ENCODE results near the gene FIBP.

FIBP gene

DNA sequence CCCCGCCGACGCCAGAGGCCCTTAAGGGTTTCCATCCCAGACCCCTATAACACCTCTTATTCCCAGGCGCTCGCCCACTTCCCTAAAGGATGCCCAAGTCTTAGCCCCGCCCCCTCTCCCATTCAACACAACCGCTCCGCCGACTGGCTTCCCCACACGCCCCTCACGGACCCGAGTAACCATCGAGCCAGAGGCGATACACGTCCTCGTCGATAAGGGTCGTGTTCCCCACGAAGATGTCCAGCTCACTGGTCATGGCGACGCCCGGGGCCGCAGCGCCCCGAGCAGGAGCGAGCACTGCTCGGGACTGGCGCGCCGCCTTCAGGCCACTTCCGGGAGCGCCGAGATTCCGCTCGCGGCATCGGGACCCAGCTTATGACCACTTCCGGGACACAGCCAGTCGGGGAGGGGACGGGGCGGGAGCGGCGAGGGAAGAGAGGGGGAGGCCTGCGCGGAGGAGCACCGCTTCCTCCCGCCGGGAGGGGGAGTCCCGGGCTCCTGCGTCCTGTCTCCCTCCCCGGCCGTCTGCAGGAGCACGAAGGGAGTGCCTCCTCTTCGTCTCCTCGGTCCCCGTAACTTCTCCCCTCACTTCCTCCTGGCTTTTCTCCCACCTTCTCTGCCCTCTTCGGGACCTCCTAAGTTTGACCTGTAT lies at the start of gene FIBP:
FIBP (minus strand) TSS at position 309 of the 652 bp plus-strand sequence; CDS start at position 256, 53 bp downstream.
- no peaks in the 10 kb centered on the region for H3K27me3 Mint-ChIP-seq (ENCODE audit: low read depth)
- peaks cover 60% of the 10 kb centered on the region for H3K4me1 Mint-ChIP-seq (ENCODE audit: low read depth)
- H3K36me3 Mint-ChIP-seq (ENCODE audit: low read depth): peaks cover 23% of the 10 kb centered on the region
- no peaks in the 10 kb centered on the region for H3K9me3 Mint-ChIP-seq
- H3K27ac Mint-ChIP-seq: peak within 1 kb of the TSS; percentile 97
- peak within 1 kb of the TSS; percentile 92 for H3K4me3 Mint-ChIP-seq

GRCh38 chr11:65937766-65938165 lies 49.5 kb upstream of the FIBP start:
- H3K4me3 Mint-ChIP-seq: no peak overlapping the region
- no peak overlapping the region for H3K27ac Mint-ChIP-seq
- no peaks in the 10 kb centered on the region for H3K36me3 Mint-ChIP-seq (ENCODE audit: low read depth)
- H3K27me3 Mint-ChIP-seq (ENCODE audit: low read depth): peaks cover 11% of the 10 kb centered on the region
- H3K4me1 Mint-ChIP-seq (ENCODE audit: low read depth): no peaks in the 10 kb centered on the region
- no peaks in the 10 kb centered on the region for H3K9me3 Mint-ChIP-seq

- Mint-ChIP-seq H3K9me3 (no peaks in the 10 kb centered on the region), H3K36me3 (ENCODE audit: low read depth) (no peaks in the 10 kb centered on the region), H3K4me1 (ENCODE audit: low read depth) (peaks cover 10% of the 10 kb centered on the region), H3K27me3 (ENCODE audit: low read depth) (peaks cover 11% of the 10 kb centered on the region), H3K4me3 (no peak overlapping the region), H3K27ac (no peak overlapping the region)
Measured at GRCh38 chr11:65934014-65934413, 45.7 kb upstream of the FIBP start.

DNA sequence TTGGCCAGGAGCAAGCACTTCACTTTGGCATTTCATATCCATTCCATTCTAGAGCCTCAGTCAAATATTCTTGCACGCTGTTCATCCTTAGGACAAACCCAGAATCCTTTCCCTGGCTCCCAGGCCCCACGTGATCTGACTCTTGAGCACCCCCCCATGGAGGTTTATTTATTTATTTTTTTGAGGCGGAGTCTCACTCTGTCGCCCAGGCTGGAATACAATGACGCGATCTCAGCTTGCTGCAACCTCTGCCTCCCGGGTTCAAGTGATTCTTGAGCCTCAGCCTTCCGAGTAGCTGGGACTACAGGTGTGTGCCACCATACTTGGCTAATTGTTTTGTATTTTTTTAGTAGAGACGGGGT lies 44.3 kb upstream of the FIBP start:
- Mint-ChIP-seq H3K4me1 (ENCODE audit: low read depth) (peaks cover 23% of the 10 kb centered on the region), H3K36me3 (ENCODE audit: low read depth) (peaks cover 1% of the 10 kb centered on the region), H3K9me3 (no peaks in the 10 kb centered on the region), H3K27me3 (ENCODE audit: low read depth) (peaks cover 4% of the 10 kb centered on the region), H3K4me3 (no peak overlapping the region), H3K27ac (no peak overlapping the region)

DNA sequence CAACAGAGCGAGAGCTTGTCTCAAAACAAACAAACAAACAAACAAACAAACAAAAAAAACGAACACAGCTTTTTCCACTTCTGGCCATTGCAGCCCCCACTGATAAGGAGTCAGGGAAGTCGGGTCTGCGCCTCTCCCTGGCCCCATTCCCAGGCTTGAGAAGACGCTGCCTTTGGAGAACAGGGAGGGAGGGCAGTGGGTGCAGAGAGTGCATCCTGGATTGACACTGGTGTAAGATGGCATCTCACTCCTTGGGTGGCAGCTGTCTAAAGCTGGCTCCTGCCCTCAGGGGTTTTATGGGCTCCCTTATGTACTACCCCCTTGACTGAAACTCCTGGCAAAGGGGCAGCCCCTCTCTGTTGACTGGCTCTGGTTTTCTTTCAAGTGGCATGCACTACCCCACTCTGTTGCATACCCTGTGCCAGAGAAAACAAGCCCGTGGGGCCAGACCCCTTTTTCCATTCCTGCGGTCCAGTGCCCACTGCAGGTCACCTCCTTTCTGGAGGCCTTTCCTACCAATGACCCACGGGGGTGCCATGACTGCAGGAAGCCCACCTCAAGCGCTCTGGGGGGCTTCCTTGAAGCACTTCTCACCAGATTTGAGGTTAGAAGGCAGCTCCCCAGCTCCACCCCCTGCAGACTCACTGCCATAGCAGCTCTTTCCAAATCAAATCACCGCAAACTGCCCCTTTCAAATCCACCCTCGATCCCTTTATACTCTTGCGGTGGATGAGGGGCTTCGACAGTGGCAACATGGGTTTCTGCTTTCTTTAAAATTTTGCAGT lies 43.7 kb upstream of the FIBP start:
- Mint-ChIP-seq H3K27me3 (ENCODE audit: low read depth) (no peaks in the 10 kb centered on the region), H3K4me1 (ENCODE audit: low read depth) (peaks cover 28% of the 10 kb centered on the region), H3K4me3 (no peak overlapping the region), H3K9me3 (no peaks in the 10 kb centered on the region), H3K36me3 (ENCODE audit: low read depth) (peaks cover 4% of the 10 kb centered on the region), H3K27ac (peak overlapping the region; percentile 69)

DNA sequence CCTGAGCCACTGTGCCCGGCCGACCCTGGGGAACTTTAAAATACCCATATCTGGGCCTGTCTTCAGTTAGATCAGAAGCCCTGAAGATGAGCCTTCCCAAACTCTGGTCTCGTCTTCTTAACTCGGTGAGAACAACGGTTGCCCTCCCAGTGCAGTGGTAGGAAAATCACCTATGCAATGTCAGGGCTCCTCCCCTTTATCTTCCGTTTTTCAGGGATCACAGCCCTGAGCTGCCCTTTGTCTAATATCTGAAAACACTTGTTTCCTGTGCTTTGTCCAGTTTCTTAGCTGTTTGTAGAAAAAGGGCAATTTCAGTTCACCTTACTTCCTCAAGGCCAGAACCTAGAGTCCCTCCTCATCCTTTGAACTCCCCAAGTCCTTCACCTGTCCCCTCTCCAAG lies 40.4 kb upstream of the FIBP start:
- Mint-ChIP-seq H3K9me3 (no peaks in the 10 kb centered on the region), H3K36me3 (ENCODE audit: low read depth) (peaks cover 5% of the 10 kb centered on the region), H3K4me3 (peak overlapping the region; percentile 70), H3K27ac (peak overlapping the region; percentile 89), H3K27me3 (ENCODE audit: low read depth) (no peaks in the 10 kb centered on the region), H3K4me1 (ENCODE audit: low read depth) (peaks cover 31% of the 10 kb centered on the region)

- H3K27me3 Mint-ChIP-seq (ENCODE audit: low read depth): no peaks in the 10 kb centered on the region
- H3K4me3 Mint-ChIP-seq: peak overlapping the region; percentile 70
- no peaks in the 10 kb centered on the region for H3K9me3 Mint-ChIP-seq
- peaks cover 31% of the 10 kb centered on the region for H3K4me1 Mint-ChIP-seq (ENCODE audit: low read depth)
- H3K27ac Mint-ChIP-seq: peak overlapping the region; percentile 89
- H3K36me3 Mint-ChIP-seq (ENCODE audit: low read depth): peaks cover 9% of the 10 kb centered on the region
Measured at GRCh38 chr11:65927904-65928397, 39.7 kb upstream of the FIBP start.

- Mint-ChIP-seq H3K4me3 (no peak overlapping the region), H3K4me1 (ENCODE audit: low read depth) (peaks cover 29% of the 10 kb centered on the region), H3K27me3 (ENCODE audit: low read depth) (no peaks in the 10 kb centered on the region), H3K27ac (peak overlapping the region; percentile 20), H3K9me3 (no peaks in the 10 kb centered on the region), H3K36me3 (ENCODE audit: low read depth) (peaks cover 19% of the 10 kb centered on the region)
Measured at GRCh38 chr11:65925397-65925796, 37.1 kb upstream of the FIBP start.

GRCh38 chr11:65922565-65922964 lies 34.3 kb upstream of the FIBP start:
- H3K27ac Mint-ChIP-seq: no peak overlapping the region
- H3K27me3 Mint-ChIP-seq (ENCODE audit: low read depth): no peaks in the 10 kb centered on the region
- H3K36me3 Mint-ChIP-seq (ENCODE audit: low read depth): peaks cover 21% of the 10 kb centered on the region

DNA sequence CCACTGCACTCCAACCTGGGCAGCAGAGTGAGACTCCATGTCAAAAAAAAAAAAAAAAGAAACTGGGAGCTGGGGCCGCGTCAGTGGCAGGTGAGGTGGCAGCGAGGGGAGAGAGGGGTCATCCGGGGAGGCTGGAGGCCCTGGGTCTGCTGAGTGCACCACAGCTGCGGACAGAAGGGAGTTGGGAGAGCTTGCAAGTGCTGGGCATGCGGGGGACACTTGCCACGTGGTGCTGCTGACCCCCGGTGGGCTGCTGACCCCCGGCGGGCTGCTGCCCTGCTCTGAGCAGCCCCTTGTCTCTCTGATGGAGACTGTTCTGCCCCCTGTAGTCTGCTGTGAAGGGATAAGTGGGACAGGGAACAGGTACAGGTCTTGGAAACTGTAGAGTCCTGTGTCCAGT lies 33.6 kb upstream of the FIBP start:
- H3K27ac Mint-ChIP-seq: peak overlapping the region; percentile 17
- no peak overlapping the region for H3K4me3 Mint-ChIP-seq
- no peaks in the 10 kb centered on the region for H3K9me3 Mint-ChIP-seq
- H3K27me3 Mint-ChIP-seq (ENCODE audit: low read depth): no peaks in the 10 kb centered on the region
- peaks cover 19% of the 10 kb centered on the region for H3K36me3 Mint-ChIP-seq (ENCODE audit: low read depth)
- peaks cover 13% of the 10 kb centered on the region for H3K4me1 Mint-ChIP-seq (ENCODE audit: low read depth)

More at GRCh38 chr11:65922565-65922964, 34.3 kb upstream of the FIBP start:
- Mint-ChIP-seq H3K9me3 (no peaks in the 10 kb centered on the region), H3K4me1 (ENCODE audit: low read depth) (peaks cover 13% of the 10 kb centered on the region), H3K4me3 (no peak overlapping the region)

DNA sequence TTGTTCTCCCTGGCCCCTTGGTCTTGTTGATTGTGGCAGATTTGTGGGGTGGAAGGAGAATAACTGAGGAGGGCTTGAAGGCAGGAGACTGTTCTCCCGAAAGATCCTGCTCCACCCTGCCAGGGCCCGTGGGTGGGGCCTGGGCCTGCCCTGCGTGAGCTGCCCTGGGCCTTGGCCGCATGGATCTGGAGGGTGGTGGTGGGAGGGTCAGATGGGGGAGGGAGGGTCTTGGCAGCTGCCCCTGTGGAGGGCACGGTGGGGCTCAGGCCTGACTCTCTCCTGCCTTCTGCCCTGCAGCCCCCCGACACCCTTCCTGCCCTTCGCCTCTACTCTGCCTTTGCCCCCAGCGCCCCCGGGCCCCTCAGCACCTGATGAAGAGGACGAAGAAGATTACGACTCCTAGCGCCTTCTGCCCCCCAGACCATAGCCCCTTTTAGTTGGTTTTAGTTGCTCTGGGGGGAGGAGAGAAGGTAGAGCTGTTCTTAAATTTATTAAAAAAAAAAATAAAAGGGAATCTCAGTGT lies 32.8 kb upstream of the FIBP start:
- H3K4me1 Mint-ChIP-seq (ENCODE audit: low read depth): peaks cover 18% of the 10 kb centered on the region
- H3K4me3 Mint-ChIP-seq: peak overlapping the region; percentile 92
- H3K9me3 Mint-ChIP-seq: no peaks in the 10 kb centered on the region
- H3K36me3 Mint-ChIP-seq (ENCODE audit: low read depth): peaks cover 24% of the 10 kb centered on the region
- no peaks in the 10 kb centered on the region for H3K27me3 Mint-ChIP-seq (ENCODE audit: low read depth)
- H3K27ac Mint-ChIP-seq: no peak overlapping the region

DNA sequence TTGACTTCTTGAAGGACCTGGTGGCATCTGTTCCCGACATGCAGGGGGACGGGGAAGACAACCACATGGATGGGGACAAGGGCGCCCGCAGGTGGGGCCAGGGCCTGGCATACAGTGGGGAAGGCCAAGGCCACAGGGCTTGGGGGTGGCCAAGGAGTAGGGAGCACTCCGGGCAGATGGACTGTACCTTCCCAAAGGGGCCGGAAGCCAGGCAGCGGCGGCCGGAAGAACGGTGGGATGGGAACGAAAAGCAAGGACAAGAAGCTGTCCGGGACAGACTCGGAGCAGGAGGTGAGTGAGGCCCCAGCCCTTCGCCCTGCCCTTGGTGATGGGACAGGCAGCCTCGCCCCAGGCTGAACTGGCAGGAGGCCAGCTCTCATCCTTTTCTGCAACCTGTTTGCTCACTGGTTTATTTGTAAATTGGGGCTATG lies 32.1 kb upstream of the FIBP start:
- H3K4me3 Mint-ChIP-seq: peak overlapping the region; percentile 92
- H3K27ac Mint-ChIP-seq: peak overlapping the region; percentile 86
- H3K27me3 Mint-ChIP-seq (ENCODE audit: low read depth): no peaks in the 10 kb centered on the region
- H3K4me1 Mint-ChIP-seq (ENCODE audit: low read depth): peaks cover 16% of the 10 kb centered on the region
- peaks cover 24% of the 10 kb centered on the region for H3K36me3 Mint-ChIP-seq (ENCODE audit: low read depth)
- H3K9me3 Mint-ChIP-seq: no peaks in the 10 kb centered on the region

DNA sequence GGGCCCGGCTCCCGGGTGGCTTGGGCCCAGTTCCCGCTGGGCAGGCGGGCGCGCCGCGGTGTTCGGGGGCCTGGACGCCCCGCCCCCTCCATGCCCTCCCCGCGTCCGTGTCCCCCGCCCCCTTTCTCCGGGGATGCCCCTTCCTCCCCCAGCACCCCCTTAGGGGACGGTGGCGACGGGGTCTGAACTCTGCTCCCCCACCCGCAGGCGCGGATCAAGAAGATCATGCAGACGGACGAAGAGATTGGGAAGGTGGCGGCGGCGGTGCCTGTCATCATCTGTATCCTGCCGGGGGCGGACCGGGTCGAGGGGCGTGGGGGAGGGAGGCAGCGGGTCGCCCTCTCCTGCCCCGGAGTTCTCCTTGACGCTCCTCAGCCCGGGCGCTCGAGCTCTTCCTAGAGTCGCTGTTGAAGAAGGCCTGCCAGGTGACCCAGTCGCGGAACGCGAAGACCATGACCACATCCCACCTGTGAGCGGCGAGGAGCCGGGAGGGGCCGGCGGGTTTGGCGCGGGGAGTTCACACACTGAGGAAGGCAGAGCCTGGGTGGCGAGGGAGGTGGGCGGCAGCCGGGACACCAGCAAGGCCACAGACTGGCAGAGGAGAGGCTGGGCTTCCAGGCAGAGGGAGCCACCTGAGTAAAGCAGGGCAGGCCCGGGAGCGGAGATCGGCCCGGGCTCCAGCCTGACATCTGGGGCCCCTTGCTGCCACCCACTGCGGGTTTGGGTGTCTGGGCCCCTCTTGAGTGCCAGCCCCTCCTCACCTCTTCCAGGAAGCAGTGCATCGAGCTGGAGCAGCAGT lies 31.5 kb upstream of the FIBP start:
- peak overlapping the region; percentile 86 for H3K27ac Mint-ChIP-seq
- peaks cover 22% of the 10 kb centered on the region for H3K4me1 Mint-ChIP-seq (ENCODE audit: low read depth)
- no peaks in the 10 kb centered on the region for H3K27me3 Mint-ChIP-seq (ENCODE audit: low read depth)
- H3K9me3 Mint-ChIP-seq: no peaks in the 10 kb centered on the region
- H3K4me3 Mint-ChIP-seq: peak overlapping the region; percentile 92
- peaks cover 29% of the 10 kb centered on the region for H3K36me3 Mint-ChIP-seq (ENCODE audit: low read depth)

- Mint-ChIP-seq H3K27ac (peak within 1 kb of the TSS; percentile 86), H3K9me3 (no peaks in the 10 kb centered on the region), H3K4me1 (ENCODE audit: low read depth) (peaks cover 22% of the 10 kb centered on the region), H3K36me3 (ENCODE audit: low read depth) (peaks cover 29% of the 10 kb centered on the region), H3K4me3 (peak within 1 kb of the TSS; percentile 92), H3K27me3 (ENCODE audit: low read depth) (no peaks in the 10 kb centered on the region)
Measured at GRCh38 chr11:65919141-65919572, 30.9 kb upstream of the FIBP start, which contains the start of gene DRAP1. Gene DRAP1 (plus strand): TSS chr11:65919426. CDS start chr11:65919502, 76 bp downstream.
